Mucosa of descending colon (tissue), 3 donors: ENCODE measurements around the gene SPTBN4. TPM values are rescaled to one million over a fixed set of nuclear protein-coding genes. Genes with fewer than 3 reads are reported as not detected.
"Not testable (repeated sequence)": the region's sequence is repeated elsewhere in the genome, so short reads cannot be mapped to it uniquely, and the experiment has no call there.

ENCODE experiments used
- ATAC-seq: fragments of 200-7000 bp; cut with Tn5 transposase; one replicate; pipeline ENCODE4 v1.9.1; 2020; ENCODE audit warnings: mild to moderate bottlenecking, moderate library complexity
- DNase-seq, 3 donors: peaks; one replicate each; pipeline ENCODE4 v3.0.0-alpha.2; 2020
- H3K36me3 ChIP-seq: fragments of 200-600 bp; one replicate; pipeline ENCODE4 v1.8.0; 2021; ENCODE audit warnings: low read depth, mild to moderate bottlenecking
- H3K4me1 ChIP-seq: fragments of 200-600 bp; one replicate; pipeline ENCODE4 v1.8.0; 2021; ENCODE audit warnings: low read depth, mild to moderate bottlenecking
- H3K4me3 ChIP-seq: fragments of 200-600 bp; one replicate; pipeline ENCODE4 v1.8.0; 2021; ENCODE audit warnings: mild to moderate bottlenecking
- H3K9me3 ChIP-seq: fragments of 200-600 bp; one replicate; pipeline ENCODE4 v1.8.0; 2021; ENCODE audit warnings: mild to moderate bottlenecking
- CTCF ChIP-seq: fragments of 200-600 bp; IDR thresholded peaks from one replicate; pipeline ENCODE4 v1.8.0; 2022; ENCODE audit warnings: antibody characterized with exemption, mild to moderate bottlenecking
- intact Hi-C, 2 donors: fragments of 100-400 bp; cut with DNase I in 1 of 2; cut with micrococcal nuclease in 1 of 2; formaldehyde crosslinking; loops; one replicate each; pipeline versions ENCODE4 v1.11.0 to v1.11.1; 2022; cut with DNase I, micrococcal nuclease
- total RNA-seq, 3 donors: library from RNA; stranded (reverse); fragmentation: NEBNext Ultra II Directional in 2 of 3; extraction: Animal tissue kit (Norgen Biotek cat#: 25700) in 2 of 3; gene quantifications; one replicate each; pipeline versions ENCODE4 v1.2.1 to v1.2.4, GENCODE V29; 2021 to 2023
- donor health status: DM: no; HTN: no; CAD: no; lungs with moderate emphysema.
- donor health status: DM: no; HTN: no; CAD: no.
- donor health status: DM: no; HTN: yes; CAD: no.

Gene SPTBN4
- total RNA-seq, 3 donors from 2014 or later = 0.29 to 4.1 (median 0.82) TPM

- intact Hi-C loops = no loop called here
- H3K4me3 ChIP-seq = no peak overlapping the region
- no peak for ATAC-seq
Measured at GRCh38 chr19:40494191-40494838, 27.5 kb downstream of the SPTBN4 start.

GRCh38 chr19:40497214-40497613 lies 30.4 kb downstream of the SPTBN4 start:
- Histone ChIP-seq H3K4me3 (no peak overlapping the region), H3K9me3 (no peaks in the 10 kb centered on the region), H3K4me1 (no peaks in the 10 kb centered on the region), H3K36me3 (no peaks in the 10 kb centered on the region)
- ATAC-seq (no peak), DNase-seq (no peak)
- TF ChIP-seq CTCF = no peak
- intact Hi-C loops = no loop called here

More at GRCh38 chr19:40494191-40494838, 27.5 kb downstream of the SPTBN4 start:
- H3K9me3 ChIP-seq = no peaks in the 10 kb centered on the region
- no peaks in the 10 kb centered on the region for H3K4me1 ChIP-seq
- DNase-seq = no peak
- H3K36me3 ChIP-seq = no peaks in the 10 kb centered on the region
- no peak for TF ChIP-seq CTCF

- DNase-seq = no peak
- TF ChIP-seq CTCF = no peak
- ATAC-seq = no peak
Measured at GRCh38 chr19:40499320-40499719, 32.5 kb downstream of the SPTBN4 start.

DNA sequence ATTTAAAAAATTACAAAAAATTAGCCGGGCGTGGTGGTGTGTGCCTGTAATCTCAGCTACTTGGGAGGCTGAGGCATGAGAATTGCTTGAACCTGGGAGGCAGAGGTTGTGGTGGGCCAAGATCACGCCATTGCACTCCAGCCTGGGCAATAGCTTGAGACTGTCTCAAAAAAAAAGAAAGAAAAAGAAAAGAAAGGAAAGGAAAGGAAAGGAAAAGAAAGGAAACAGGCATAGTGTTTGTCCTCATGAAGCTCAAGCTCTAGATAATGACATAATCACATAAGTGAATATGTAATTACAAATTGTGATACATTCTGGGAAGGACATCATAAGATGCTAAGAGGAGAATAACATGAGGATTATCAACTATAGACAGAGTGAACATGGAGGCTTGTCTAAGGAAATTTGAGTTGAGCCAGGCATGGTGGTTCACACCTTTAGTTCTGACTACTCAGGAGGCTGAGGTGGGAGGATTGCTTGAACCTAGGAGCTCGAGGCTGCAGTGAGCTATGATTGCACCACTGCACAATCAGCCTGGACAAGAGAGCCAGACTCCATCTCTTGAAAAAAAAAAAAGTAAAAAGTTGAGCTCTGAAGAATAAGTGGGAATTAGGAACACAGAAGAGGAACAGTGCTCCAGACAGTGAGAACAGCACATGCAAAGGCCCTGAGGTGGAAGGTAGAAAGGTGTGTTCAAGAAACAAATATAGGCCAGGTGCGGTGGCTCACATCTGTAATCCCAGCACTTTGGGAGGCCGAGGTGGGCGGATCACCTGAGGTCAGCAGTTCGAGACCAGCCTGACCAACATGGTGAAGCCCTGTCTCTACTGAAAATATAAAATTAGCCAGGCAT lies 34.1 kb downstream of the SPTBN4 start:
- H3K4me1 ChIP-seq, H3K4me3 ChIP-seq: not testable (repeated sequence)

More at GRCh38 chr19:40499320-40499719, 32.5 kb downstream of the SPTBN4 start:
- Histone ChIP-seq H3K4me1 (no peaks in the 10 kb centered on the region), H3K9me3 (no peaks in the 10 kb centered on the region), H3K4me3 (no peak overlapping the region), H3K36me3 (no peaks in the 10 kb centered on the region)
- intact Hi-C loops = no loop called here

GRCh38 chr19:40501599-40501998 lies 34.8 kb downstream of the SPTBN4 start:
- no peak for ATAC-seq
- intact Hi-C loops = no loop called here
- no peak for TF ChIP-seq CTCF
- H3K4me3 ChIP-seq = no peak overlapping the region
- H3K9me3 ChIP-seq = no peaks in the 10 kb centered on the region
- H3K36me3 ChIP-seq = no peaks in the 10 kb centered on the region
- H3K4me1 ChIP-seq = no peaks in the 10 kb centered on the region
- DNase-seq = no peak

More for the DNA sequence above, 34.1 kb downstream of the SPTBN4 start:
- H3K36me3 ChIP-seq, H3K9me3 ChIP-seq, DNase-seq, intact Hi-C loops, ATAC-seq: not testable (repeated sequence)

DNA sequence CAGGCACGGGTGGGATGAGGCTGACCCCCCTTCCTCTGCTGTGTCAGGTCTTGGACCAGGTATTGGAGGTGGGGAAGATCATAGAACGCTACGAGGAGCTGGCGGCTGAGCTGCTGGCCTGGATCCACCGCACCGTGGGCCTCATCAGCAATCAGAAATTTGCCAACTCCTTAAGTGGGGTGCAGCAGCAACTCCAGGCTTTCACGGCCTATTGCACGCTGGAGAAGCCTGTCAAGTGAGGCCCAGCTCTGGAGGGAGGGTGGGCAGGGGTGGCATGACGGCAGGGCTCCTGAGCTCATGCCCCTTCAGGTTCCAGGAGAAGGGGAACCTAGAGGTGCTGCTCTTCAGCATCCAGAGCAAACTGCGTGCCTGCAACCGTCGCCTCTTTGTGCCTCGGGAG lies 35.3 kb downstream of the SPTBN4 start:
- intact Hi-C loops = no loop called here
- no peak for TF ChIP-seq CTCF
- no peak for DNase-seq
- H3K4me3 ChIP-seq = no peak overlapping the region
- no peaks in the 10 kb centered on the region for H3K36me3 ChIP-seq
- no peaks in the 10 kb centered on the region for H3K4me1 ChIP-seq
- no peak for ATAC-seq
- H3K9me3 ChIP-seq = no peaks in the 10 kb centered on the region
